Thyroid gland (tissue), 4 donors: Measurements from ENCODE around the gene DVL1. TPM values are rescaled to one million over a fixed set of nuclear protein-coding genes. Genes with fewer than 3 reads are reported as not detected.

Experiments
- DNase-seq, 2 donors: peaks; one replicate each; pipeline ENCODE4 v3.0.0-alpha.2; 2019
- H3K27ac ChIP-seq, 3 donors: fragments of 200-600 bp; sonication (generic); 1 replicate in 2 of 3; 2 replicates in 1 of 3; pipeline ENCODE4 v1.5.1; 2016 to 2019; ENCODE audit warnings: mild to moderate bottlenecking in 1 of 3, moderate library complexity in 1 of 3
- H3K27me3 ChIP-seq: fragments of 200-600 bp; sonication (generic); one replicate; pipeline ENCODE4 v1.5.1; 2019
- H3K36me3 ChIP-seq, 2 donors: fragments of 200-600 bp; sonication (generic); one replicate each; pipeline ENCODE4 v1.5.1; 2016 to 2019
- H3K4me1 ChIP-seq, 2 donors: fragments of 200-600 bp; sonication (generic); one replicate each; pipeline ENCODE4 v1.5.1; 2017 to 2019
- H3K4me3 ChIP-seq, 3 donors: fragments of 200-600 bp; sonication (generic); replicated peaks in 1 of 3; 1 replicate in 2 of 3; 2 replicates in 1 of 3; pipeline ENCODE4 v1.5.1; 2016; ENCODE audit warnings: mild to moderate bottlenecking in 1 of 3
- H3K9me3 ChIP-seq: fragments of 200-600 bp; sonication (generic); one replicate; pipeline ENCODE4 v1.5.1; 2017
- CTCF ChIP-seq, 6 experiments: fragments of 200-600 bp in 3 of 6; fragments of 450-650 bp in 3 of 6; sonication (generic) in 3 of 6; IDR thresholded peaks; one replicate each; pipeline ENCODE4 v1.5.1; 2016 to 2019; ENCODE audit warnings: antibody characterized with exemption in 6 of 6, mild to moderate bottlenecking in 2 of 6, inconsistent platforms in 1 of 6, moderate library complexity in 1 of 6
- POLR2A ChIP-seq, 2 donors: fragments of 450-650 bp; IDR thresholded peaks; one replicate each; pipeline ENCODE4 v1.6.1; 2017; ENCODE audit warnings: antibody characterized with exemption in 2 of 2, mild to moderate bottlenecking in 2 of 2, moderate library complexity in 1 of 2
- WGBS, 2 donors: methylation state at CpG; one replicate each; pipeline ENCODE4 v1.1.5; 2017; 5-methylcytosine and 5-hydroxymethylcytosine counted together
- intact Hi-C: fragments of 100-400 bp; cut with DNase I; formaldehyde crosslinking; loops from one replicate; pipeline ENCODE4 v1.15.1; 2023
- total RNA-seq, 4 donors: library from RNA; depleted of rRNA; stranded (reverse); fragments of >200 nt; gene quantifications; one replicate each; pipeline ENCODE4 v1.2.3, GENCODE V29; 2016

The DVL1 gene
- total RNA-seq, 4 donors from 2014 or later: 46.6 to 79.4 (median 61.7) TPM

- Histone ChIP-seq H3K9me3 (no peaks in the 10 kb centered on the region), H3K27me3 (no peaks in the 10 kb centered on the region), H3K36me3 (peaks cover 19 to 24% of the 10 kb centered on the region in 2 donors), H3K27ac (peak within 1 kb of the TSS; percentile 49 to 93 (median 86)), H3K4me1 (peaks cover 32 to 39% of the 10 kb centered on the region in 2 donors), H3K4me3 (peak within 1 kb of the TSS; percentile 70 to 91 (median 85))
- peak; percentile 86 to 87 for DNase-seq
- peak in 1 of 2 donors; percentile 42 for TF ChIP-seq POLR2A (IDR thresholded peaks at IDR 0.05)
- TF ChIP-seq CTCF (IDR thresholded peaks at IDR 0.05): no peak
- 0 to 2% methylated on average over 7 to 20 of the region's 131 CpGs for WGBS, 2 donors
- intact Hi-C loops: no loop called here
Observed at GRCh38 chr1:1307923-1308755, 41.1 kb downstream of the DVL1 start, which contains the start of the genes ACAP3 and PUSL1. ACAP3 (minus strand) TSS chr1:1307930; CDS start chr1:1307815, 115 bp downstream. PUSL1 (plus strand) TSS chr1:1308597; CDS start chr1:1308644, 47 bp downstream.

- intact Hi-C loops: no loop called here
- Histone ChIP-seq H3K27me3 (no peaks in the 10 kb centered on the region), H3K36me3 (peaks cover 12 to 16% of the 10 kb centered on the region in 2 donors), H3K4me3 (peak overlapping the region; percentile 70 to 85 (median 85)), H3K27ac (peak overlapping the region in 2 of 3 donors; percentile 41 to 46), H3K4me1 (peaks cover 32 to 39% of the 10 kb centered on the region in 2 donors), H3K9me3 (no peaks in the 10 kb centered on the region)
- WGBS, 2 donors: 1 to 3% methylated on average over 14 to 20 of the region's 83 CpGs
- DNase-seq: peak; percentile 44 to 50
- TF ChIP-seq CTCF (IDR thresholded peaks at IDR 0.05) (no peak), POLR2A (IDR thresholded peaks at IDR 0.05) (peak in 1 of 2 donors; percentile 46)
Observed at GRCh38 chr1:1307261-1307922, 41.8 kb downstream of the DVL1 start.

- intact Hi-C loops: no loop called here
- Histone ChIP-seq H3K27me3 (no peaks in the 10 kb centered on the region), H3K4me3 (peak overlapping the region; percentile 70 to 85 (median 85)), H3K9me3 (no peaks in the 10 kb centered on the region), H3K27ac (no peak overlapping the region), H3K36me3 (peaks cover 10 to 12% of the 10 kb centered on the region in 2 donors), H3K4me1 (peaks cover 32 to 39% of the 10 kb centered on the region in 2 donors)
- 14 to 49% methylated on average over 6 to 26 of the region's 27 CpGs for WGBS, 2 donors
- TF ChIP-seq POLR2A (IDR thresholded peaks at IDR 0.05) (no peak), CTCF (IDR thresholded peaks at IDR 0.05) (no peak)
- no peak for DNase-seq
Observed at GRCh38 chr1:1306661-1307260, 42.5 kb downstream of the DVL1 start.

- Histone ChIP-seq H3K36me3 (peaks cover 4 to 6% of the 10 kb centered on the region in 2 donors), H3K27me3 (no peaks in the 10 kb centered on the region), H3K9me3 (no peaks in the 10 kb centered on the region), H3K4me1 (peaks cover 32 to 39% of the 10 kb centered on the region in 2 donors), H3K4me3 (no peak overlapping the region), H3K27ac (peak overlapping the region in 1 of 3 donors; percentile 53)
- WGBS, 2 donors: 38 to 54% methylated on average over 4 to 6 of the region's 11 CpGs
- TF ChIP-seq POLR2A (IDR thresholded peaks at IDR 0.05) (no peak), CTCF (IDR thresholded peaks at IDR 0.05) (no peak)
- intact Hi-C loops: no loop called here
- no peak for DNase-seq
Observed at GRCh38 chr1:1306070-1306660, 43.1 kb downstream of the DVL1 start.
